Panc1 (cell line): ENCODE measurements around the gene SRGAP3.

Experiments
- POLR2AphosphoS5 ChIP-seq: IDR thresholded peaks from 2 replicates; pipeline ENCODE4 v1.6.1; 2012; ENCODE audit warnings: mild to moderate bottlenecking, low read depth, low read length, moderate library complexity
- SIN3A ChIP-seq: IDR thresholded peaks from 2 replicates; pipeline ENCODE4 v1.6.1; 2012; ENCODE audit warnings: low read depth, mild to moderate bottlenecking, low read length, moderate library complexity, borderline replicate concordance; ENCODE audit not compliant: insufficient read depth
- TF ChIP-seq, protein P1 (sequence below): fragments of 450-650 bp; IDR thresholded peaks from 2 replicates; pipeline ENCODE4 v1.5.1; 2017; ENCODE audit warnings: mild to moderate bottlenecking
- TF ChIP-seq, protein P2 (sequence below), 2 experiments: IDR thresholded peaks; 2 replicates each; pipeline ENCODE4 v1.6.1; 2011 to 2012; ENCODE audit warnings: low read depth in 2 of 2, control low read depth in 1 of 2, low read length in 1 of 2, mild to moderate bottlenecking in 1 of 2, moderate library complexity in 1 of 2; ENCODE audit not compliant: insufficient read depth in 1 of 2

DNA sequence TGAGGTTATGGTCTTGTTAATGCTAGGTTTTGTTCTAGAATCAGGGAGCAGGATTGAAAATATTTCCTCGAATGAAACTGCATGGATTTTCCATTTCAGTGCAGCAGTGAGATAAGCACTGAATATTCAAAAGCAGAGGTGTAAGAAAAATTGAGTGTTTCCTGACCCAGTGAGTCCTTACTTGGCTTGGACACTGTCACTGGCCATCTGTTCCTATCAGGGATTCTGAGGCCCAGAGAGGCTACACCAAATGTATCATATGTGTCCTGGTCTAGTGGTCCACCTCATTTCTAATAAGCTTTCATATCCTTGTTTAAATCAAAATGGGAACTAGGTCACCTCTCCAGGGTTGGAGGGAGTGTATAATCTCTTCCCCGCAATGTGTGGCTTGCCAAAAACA, 225.1 kb downstream of the SRGAP3 start:
- TF ChIP-seq POLR2AphosphoS5 (no peak), SIN3A (no peak)
- TF ChIP-seq, protein P1, sequence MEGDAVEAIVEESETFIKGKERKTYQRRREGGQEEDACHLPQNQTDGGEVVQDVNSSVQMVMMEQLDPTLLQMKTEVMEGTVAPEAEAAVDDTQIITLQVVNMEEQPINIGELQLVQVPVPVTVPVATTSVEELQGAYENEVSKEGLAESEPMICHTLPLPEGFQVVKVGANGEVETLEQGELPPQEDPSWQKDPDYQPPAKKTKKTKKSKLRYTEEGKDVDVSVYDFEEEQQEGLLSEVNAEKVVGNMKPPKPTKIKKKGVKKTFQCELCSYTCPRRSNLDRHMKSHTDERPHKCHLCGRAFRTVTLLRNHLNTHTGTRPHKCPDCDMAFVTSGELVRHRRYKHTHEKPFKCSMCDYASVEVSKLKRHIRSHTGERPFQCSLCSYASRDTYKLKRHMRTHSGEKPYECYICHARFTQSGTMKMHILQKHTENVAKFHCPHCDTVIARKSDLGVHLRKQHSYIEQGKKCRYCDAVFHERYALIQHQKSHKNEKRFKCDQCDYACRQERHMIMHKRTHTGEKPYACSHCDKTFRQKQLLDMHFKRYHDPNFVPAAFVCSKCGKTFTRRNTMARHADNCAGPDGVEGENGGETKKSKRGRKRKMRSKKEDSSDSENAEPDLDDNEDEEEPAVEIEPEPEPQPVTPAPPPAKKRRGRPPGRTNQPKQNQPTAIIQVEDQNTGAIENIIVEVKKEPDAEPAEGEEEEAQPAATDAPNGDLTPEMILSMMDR = no peak
- TF ChIP-seq, protein P2, sequence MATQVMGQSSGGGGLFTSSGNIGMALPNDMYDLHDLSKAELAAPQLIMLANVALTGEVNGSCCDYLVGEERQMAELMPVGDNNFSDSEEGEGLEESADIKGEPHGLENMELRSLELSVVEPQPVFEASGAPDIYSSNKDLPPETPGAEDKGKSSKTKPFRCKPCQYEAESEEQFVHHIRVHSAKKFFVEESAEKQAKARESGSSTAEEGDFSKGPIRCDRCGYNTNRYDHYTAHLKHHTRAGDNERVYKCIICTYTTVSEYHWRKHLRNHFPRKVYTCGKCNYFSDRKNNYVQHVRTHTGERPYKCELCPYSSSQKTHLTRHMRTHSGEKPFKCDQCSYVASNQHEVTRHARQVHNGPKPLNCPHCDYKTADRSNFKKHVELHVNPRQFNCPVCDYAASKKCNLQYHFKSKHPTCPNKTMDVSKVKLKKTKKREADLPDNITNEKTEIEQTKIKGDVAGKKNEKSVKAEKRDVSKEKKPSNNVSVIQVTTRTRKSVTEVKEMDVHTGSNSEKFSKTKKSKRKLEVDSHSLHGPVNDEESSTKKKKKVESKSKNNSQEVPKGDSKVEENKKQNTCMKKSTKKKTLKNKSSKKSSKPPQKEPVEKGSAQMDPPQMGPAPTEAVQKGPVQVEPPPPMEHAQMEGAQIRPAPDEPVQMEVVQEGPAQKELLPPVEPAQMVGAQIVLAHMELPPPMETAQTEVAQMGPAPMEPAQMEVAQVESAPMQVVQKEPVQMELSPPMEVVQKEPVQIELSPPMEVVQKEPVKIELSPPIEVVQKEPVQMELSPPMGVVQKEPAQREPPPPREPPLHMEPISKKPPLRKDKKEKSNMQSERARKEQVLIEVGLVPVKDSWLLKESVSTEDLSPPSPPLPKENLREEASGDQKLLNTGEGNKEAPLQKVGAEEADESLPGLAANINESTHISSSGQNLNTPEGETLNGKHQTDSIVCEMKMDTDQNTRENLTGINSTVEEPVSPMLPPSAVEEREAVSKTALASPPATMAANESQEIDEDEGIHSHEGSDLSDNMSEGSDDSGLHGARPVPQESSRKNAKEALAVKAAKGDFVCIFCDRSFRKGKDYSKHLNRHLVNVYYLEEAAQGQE (IDR thresholded peaks at IDR 0.05; ENCODE audit: insufficient read depth in 1 of 2, low read depth in 2 of 2, low read length in 1 of 2) = no peak
